H9 (cell line): ENCODE results near the gene JARID2. TPM values are rescaled to one million over a fixed set of nuclear protein-coding genes. Genes with fewer than 3 reads are reported as not detected.

ENCODE experiments used
- DNase-seq: peaks from one replicate; pipeline ENCODE4 v3.0.0-alpha.2; 2017
- H2AFZ ChIP-seq: one replicate; pipeline ENCODE4 v1.6.1; 2013; ENCODE audit warnings: mild to moderate bottlenecking, low read length, control low read depth, moderate library complexity
- H2AK5ac ChIP-seq: 2 replicates; pipeline ENCODE4 v1.6.1; 2013; ENCODE audit warnings: low read length, control low read depth, mixed read lengths; ENCODE audit not compliant: insufficient read length
- H2BK120ac ChIP-seq: one replicate; pipeline ENCODE4 v1.6.1; 2013; ENCODE audit warnings: low read depth, mild to moderate bottlenecking, low read length, control low read depth, inconsistent platforms; ENCODE audit not compliant: poor library complexity, severe bottlenecking
- H2BK12ac ChIP-seq: 2 replicates; pipeline ENCODE4 v1.6.1; 2013; ENCODE audit warnings: low read length, control low read depth, mixed read lengths, low read depth; ENCODE audit not compliant: insufficient read length
- H2BK15ac ChIP-seq: 2 replicates; pipeline ENCODE4 v1.6.1; 2013; ENCODE audit warnings: low read depth, low read length, control low read depth
- H2BK20ac ChIP-seq: one replicate; pipeline ENCODE4 v1.6.1; 2013; ENCODE audit warnings: low read depth, mild to moderate bottlenecking, low read length, control low read depth, inconsistent platforms; ENCODE audit not compliant: poor library complexity, severe bottlenecking
- H2BK5ac ChIP-seq: 2 replicates; pipeline ENCODE4 v1.6.1; 2013; ENCODE audit warnings: low read length, control low read depth, mixed read lengths; ENCODE audit not compliant: insufficient read length
- H3K14ac ChIP-seq: 2 replicates; pipeline ENCODE4 v1.6.1; 2013; ENCODE audit warnings: low read length, control low read depth; ENCODE audit not compliant: insufficient read depth
- H3K18ac ChIP-seq: 2 replicates; pipeline ENCODE4 v1.6.1; 2013; ENCODE audit warnings: low read depth, mild to moderate bottlenecking, mixed read lengths, low read length, control low read depth; ENCODE audit not compliant: insufficient read length
- H3K23ac ChIP-seq: 2 replicates; pipeline ENCODE4 v1.6.1; 2013; ENCODE audit warnings: low read length, control low read depth, mixed read lengths, low read depth; ENCODE audit not compliant: insufficient read length
- H3K23me2 ChIP-seq: 2 replicates; pipeline ENCODE4 v1.6.1; 2013; ENCODE audit warnings: low read depth, mild to moderate bottlenecking, mixed read lengths, low read length, control low read depth; ENCODE audit not compliant: insufficient read length, poor library complexity, severe bottlenecking
- H3K27ac ChIP-seq: 2 replicates; pipeline ENCODE4 v1.5.1; 2013; ENCODE audit warnings: low read length, control low read depth, mixed read lengths, low read depth; ENCODE audit not compliant: insufficient read length
- H3K27me3 ChIP-seq: 2 replicates; pipeline ENCODE4 v1.6.1; 2013; ENCODE audit warnings: low read length, control low read depth, inconsistent platforms; ENCODE audit not compliant: insufficient read depth
- H3K4ac ChIP-seq: 2 replicates; pipeline ENCODE4 v1.6.1; 2013; ENCODE audit warnings: low read depth, mild to moderate bottlenecking, control low read depth, inconsistent platforms, low read length, moderate library complexity
- H3K4me1 ChIP-seq: 2 replicates; pipeline ENCODE4 v1.6.1; 2013; ENCODE audit warnings: low read length, control low read depth, inconsistent platforms; ENCODE audit not compliant: insufficient read depth
- H3K4me2 ChIP-seq: 2 replicates; pipeline ENCODE4 v1.6.1; 2013; ENCODE audit warnings: low read length, control low read depth, mixed read lengths; ENCODE audit not compliant: insufficient read length, insufficient read depth
- H3K56ac ChIP-seq: 2 replicates; pipeline ENCODE4 v1.6.1; 2013; ENCODE audit warnings: low read depth, mild to moderate bottlenecking, mixed read lengths, low read length, control low read depth; ENCODE audit not compliant: insufficient read length
- H3K79me1 ChIP-seq: 2 replicates; pipeline ENCODE4 v1.6.1; 2013; ENCODE audit warnings: low read depth, mild to moderate bottlenecking, moderate library complexity, low read length, control low read depth, inconsistent platforms; ENCODE audit not compliant: insufficient read depth, poor library complexity, severe bottlenecking
- H3K79me2 ChIP-seq: 2 replicates; pipeline ENCODE4 v1.6.1; 2013; ENCODE audit warnings: low read length, control low read depth, inconsistent platforms; ENCODE audit not compliant: insufficient read depth
- H3K9ac ChIP-seq: 2 replicates; pipeline ENCODE4 v1.6.1; 2013; ENCODE audit warnings: low read length, control low read depth, mixed read lengths; ENCODE audit not compliant: insufficient read length; ENCODE audit errors: extremely low read depth
- H3K9me3 ChIP-seq: one replicate; pipeline ENCODE4 v1.6.1; 2013; ENCODE audit warnings: low read depth, low read length, inconsistent platforms; ENCODE audit not compliant: control insufficient read depth
- H3T11ph ChIP-seq: one replicate; pipeline ENCODE4 v1.6.1; 2013; ENCODE audit warnings: mild to moderate bottlenecking, low read length, control low read depth, inconsistent platforms
- H4K20me1 ChIP-seq: one replicate; pipeline ENCODE4 v1.6.1; 2013; ENCODE audit not compliant: control insufficient read depth, insufficient read length, insufficient read depth
- H4K5ac ChIP-seq: 2 replicates; pipeline ENCODE4 v1.6.1; 2013; ENCODE audit warnings: low read depth, mild to moderate bottlenecking, mixed read lengths, low read length, control low read depth; ENCODE audit not compliant: insufficient read length
- H4K8ac ChIP-seq: replicated peaks from 2 replicates; pipeline ENCODE4 v1.6.1; 2013; ENCODE audit warnings: low read length, control low read depth, mixed read lengths, low read depth; ENCODE audit not compliant: insufficient read length
- H4K91ac ChIP-seq: 2 replicates; pipeline ENCODE4 v1.6.1; 2013; ENCODE audit warnings: low read depth, mild to moderate bottlenecking, moderate library complexity, mixed read lengths, low read length, control low read depth; ENCODE audit not compliant: insufficient read length
- H3K27ac Mint-ChIP-seq, 3 experiments: 2 replicates in 2 of 3; 3 replicates in 1 of 3; pipeline ENCODE4 v1.8.0; 2020 to 2021; ENCODE audit warnings: mixed read lengths in 3 of 3, mild to moderate bottlenecking in 1 of 3, moderate library complexity in 1 of 3
- H3K27me3 Mint-ChIP-seq: 2 replicates; pipeline ENCODE4 v1.8.0; 2021; ENCODE audit warnings: low read depth, mild to moderate bottlenecking, moderate library complexity, mixed read lengths
- H3K36me3 Mint-ChIP-seq, 3 experiments: 2 replicates in 2 of 3; 3 replicates in 1 of 3; pipeline ENCODE4 v1.8.0; 2020 to 2021; ENCODE audit warnings: low read depth in 3 of 3, mixed read lengths in 3 of 3; ENCODE audit not compliant: insufficient read depth in 1 of 3
- H3K4me1 Mint-ChIP-seq, 2 experiments: 2 replicates each; pipeline ENCODE4 v1.8.0; 2020; ENCODE audit warnings: mixed read lengths in 2 of 2
- H3K4me3 Mint-ChIP-seq, 2 experiments: 2 replicates in 1 of 2; 3 replicates in 1 of 2; pipeline ENCODE4 v1.8.0; 2020 to 2021; ENCODE audit warnings: mild to moderate bottlenecking in 2 of 2, mixed read lengths in 2 of 2, moderate library complexity in 1 of 2
- H3K9me3 Mint-ChIP-seq, 2 experiments: 2 replicates in 1 of 2; 3 replicates in 1 of 2; pipeline ENCODE4 v1.8.0; 2020; ENCODE audit warnings: mild to moderate bottlenecking in 2 of 2, mixed read lengths in 2 of 2, moderate library complexity in 1 of 2
- CTCF ChIP-seq: fragments of 200-600 bp; sonication (generic); conservative IDR thresholded peaks from 3 replicates; pipeline ENCODE4 v1.8.0; 2021; ENCODE audit warnings: antibody characterized with exemption, mild to moderate bottlenecking
- WGBS: extraction: QIAGEN DNeasy Blood & Tissue Kit; methylation state at CpG from one replicate; pipeline ENCODE4 v1.1.7; 2013; ENCODE audit warnings: missing lambda C conversion rate, low lambda C conversion rate, mixed read lengths; ENCODE audit not compliant: insufficient read length; ENCODE audit errors: extremely low coverage; 5-methylcytosine and 5-hydroxymethylcytosine counted together
- total RNA-seq: library from RNA; stranded (reverse); gene quantifications from 2 replicates; pipeline ENCODE4 v1.2.1, GENCODE V29; 2021

JARID2 gene
- total RNA-seq, 1 experiment from 2014 or later: 174 TPM

GRCh38 chr6:15366879-15367278, 121.0 kb downstream of the JARID2 start:
- Histone ChIP-seq H2BK12ac (no peak overlapping the region), H4K20me1 (no peaks in the 10 kb centered on the region), H4K91ac (no peak overlapping the region), H3K79me2 (peaks cover 96% of the 10 kb centered on the region), H3K4ac (no peak overlapping the region), H3K9ac (no peak overlapping the region), H2BK120ac (no peak overlapping the region), H2BK15ac (no peak overlapping the region), H2BK20ac (no peak overlapping the region), H2AFZ (no peak overlapping the region), H3K9me3 (no peaks in the 10 kb centered on the region), H4K8ac (no peak overlapping the region), H3K56ac (no peak overlapping the region), H3K4me2 (no peak overlapping the region), H3K79me1 (no peaks in the 10 kb centered on the region), H3K23ac (no peak overlapping the region), H3K23me2 (no peaks in the 10 kb centered on the region), H2AK5ac (no peak overlapping the region), H3K27ac (no peak overlapping the region), H3K18ac (no peak overlapping the region), H2BK5ac (no peak overlapping the region), H4K5ac (no peak overlapping the region), H3T11ph (no peak overlapping the region), H3K14ac (no peak overlapping the region), H3K4me1 (peaks cover 24% of the 10 kb centered on the region), H3K27me3 (no peaks in the 10 kb centered on the region)
- no CpG with 5 or more reads among the region's 2 CpGs for WGBS
- Mint-ChIP-seq H3K36me3 (no peaks in the 10 kb centered on the region; a peak in 1 of 7 replicates), H3K4me3 (no peak overlapping the region), H3K27ac (no peak overlapping the region), H3K9me3 (no peaks in the 10 kb centered on the region), H3K27me3 (no peaks in the 10 kb centered on the region; the same call in 1 of the 2 replicates), H3K4me1 (peaks cover 37 to 49% of the 10 kb centered on the region in 2 experiments)
- no peak for TF ChIP-seq CTCF
- no peak for DNase-seq
